ENCODE results near the gene CDC26. TPM values are rescaled to one million over a fixed set of nuclear protein-coding genes. Genes with fewer than 3 reads are reported as not detected.
"Not testable (repeated sequence)": the region's sequence is repeated elsewhere in the genome, so short reads cannot be mapped to it uniquely, and the experiment has no call there.

The CDC26 gene
- total RNA-seq, 2 donors from 2014 or later: 23.6 to 25.6 TPM

- DNase-seq; ATAC-seq; intact Hi-C loops (cut with DNase I, micrococcal nuclease): not testable (repeated sequence)
These were observed 25.7 kb downstream of the CDC26 start for GRCh38 chr9:113249661-113250060.

DNA sequence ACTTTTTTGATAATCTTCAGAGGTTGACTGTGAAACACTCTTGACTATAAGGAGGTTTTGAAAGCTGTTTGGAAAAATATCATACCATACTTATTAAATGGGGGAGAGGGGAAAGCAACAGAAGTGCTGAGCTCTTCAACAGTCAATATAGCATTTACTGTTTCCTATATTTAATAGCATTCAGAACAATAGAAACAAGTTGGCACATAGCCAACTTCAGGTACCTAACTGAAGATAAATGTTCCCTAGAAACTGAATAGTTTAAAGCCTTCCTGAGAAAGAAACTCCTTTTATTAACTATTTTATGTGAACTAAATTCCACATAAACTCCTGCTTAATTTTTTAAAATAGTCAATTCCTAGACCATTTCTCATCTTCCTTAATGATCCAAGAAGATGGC is 27.7 kb downstream of the CDC26 start:
- ATAC-seq (no peak), DNase-seq (no peak)
- intact Hi-C loops (cut with DNase I, micrococcal nuclease): no loop called here

DNA sequence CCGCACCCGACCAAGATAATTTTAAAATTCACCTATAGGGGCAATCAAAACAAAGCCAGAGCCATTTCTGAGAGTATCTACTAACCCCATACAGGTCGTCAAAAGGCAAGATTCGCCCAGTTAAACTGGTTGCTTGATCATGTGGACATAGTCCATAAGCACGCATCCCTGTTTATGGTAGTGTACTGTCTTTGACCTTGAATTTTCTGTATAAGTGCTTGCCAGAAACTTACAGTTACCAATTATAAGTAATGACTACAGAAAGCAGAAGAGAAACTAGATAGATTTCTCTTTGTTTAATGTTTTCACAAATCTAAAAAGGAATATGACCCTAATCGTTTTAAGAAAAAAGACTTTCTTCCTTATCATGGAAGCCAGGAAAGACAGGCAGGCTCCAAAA is 28.4 kb downstream of the CDC26 start:
- DNase-seq (no peak), ATAC-seq (no peak)
- intact Hi-C loops (cut with DNase I, micrococcal nuclease): no loop called here

- ATAC-seq (no peak), DNase-seq (no peak)
- intact Hi-C loops (cut with DNase I, micrococcal nuclease): no loop called here
These were observed 29.5 kb downstream of the CDC26 start for GRCh38 chr9:113245894-113246293.

DNA sequence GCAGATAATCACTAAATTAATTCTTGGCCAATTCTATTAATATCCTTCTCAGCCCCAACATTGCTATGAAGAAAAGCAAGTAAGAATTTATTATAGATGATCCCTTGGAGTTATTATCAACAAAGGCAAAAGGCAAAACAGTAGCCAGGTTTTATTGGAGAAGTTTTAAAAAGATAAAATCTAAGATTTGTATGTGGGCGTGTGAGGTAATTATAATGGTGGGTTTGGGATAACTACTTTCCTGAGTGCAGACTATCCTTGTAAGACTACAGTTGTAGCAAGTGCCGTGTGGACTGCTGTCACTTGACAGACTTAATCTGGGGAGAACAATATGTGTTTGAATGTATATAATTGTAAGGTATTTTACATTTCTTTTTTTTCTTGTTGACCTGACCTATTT is 30.8 kb downstream of the CDC26 start:
- intact Hi-C loops (cut with DNase I, micrococcal nuclease): no loop called here
- ATAC-seq (no peak), DNase-seq (no peak)

GRCh38 chr9:113241161-113241560 is 34.2 kb downstream of the CDC26 start:
- intact Hi-C loops (cut with DNase I, micrococcal nuclease): no loop called here
- ATAC-seq: no peak
- DNase-seq: no peak

- no peak for ATAC-seq
- DNase-seq: no peak
- intact Hi-C loops (cut with DNase I, micrococcal nuclease): no loop called here
These were observed 36.5 kb downstream of the CDC26 start for GRCh38 chr9:113238859-113239232.

GRCh38 chr9:113238202-113238858 is 37.0 kb downstream of the CDC26 start:
- intact Hi-C loops (cut with DNase I, micrococcal nuclease): no loop called here
- ATAC-seq (no peak), DNase-seq (no peak)

GRCh38 chr9:113237026-113237425 is 38.3 kb downstream of the CDC26 start:
- no peak for ATAC-seq
- intact Hi-C loops (cut with DNase I, micrococcal nuclease): no loop called here

GRCh38 chr9:113235701-113236255 is 39.6 kb downstream of the CDC26 start:
- intact Hi-C loops (cut with DNase I, micrococcal nuclease); ATAC-seq; DNase-seq: not testable (repeated sequence)

More at GRCh38 chr9:113237026-113237425, 38.3 kb downstream of the CDC26 start:
- DNase-seq: no peak

DNA sequence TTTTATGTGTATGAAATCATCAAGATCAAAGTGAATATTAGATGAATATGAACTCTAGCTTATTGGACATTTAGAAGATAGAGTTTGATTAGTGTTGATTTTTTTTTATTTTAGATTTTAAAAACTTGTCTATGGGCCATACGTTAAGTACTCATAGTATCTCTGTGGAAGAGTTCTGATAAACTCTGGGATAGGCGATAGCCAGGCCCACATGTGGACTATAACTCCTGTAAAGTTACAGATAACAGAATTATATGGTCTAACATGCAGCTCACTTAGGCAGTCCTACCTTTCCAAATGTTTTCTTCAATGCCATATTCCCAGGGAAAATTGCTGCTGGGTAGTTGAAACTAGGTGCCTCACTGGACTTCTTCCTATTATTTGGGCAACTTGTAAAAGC is 43.7 kb downstream of the CDC26 start:
- intact Hi-C loops (cut with DNase I, micrococcal nuclease): no loop called here
- no peak for ATAC-seq
- DNase-seq: no peak

GRCh38 chr9:113228130-113228665 is 47.2 kb downstream of the CDC26 start:
- no peak for DNase-seq
- no peak for ATAC-seq
- intact Hi-C loops (cut with DNase I, micrococcal nuclease): no loop called here

DNA sequence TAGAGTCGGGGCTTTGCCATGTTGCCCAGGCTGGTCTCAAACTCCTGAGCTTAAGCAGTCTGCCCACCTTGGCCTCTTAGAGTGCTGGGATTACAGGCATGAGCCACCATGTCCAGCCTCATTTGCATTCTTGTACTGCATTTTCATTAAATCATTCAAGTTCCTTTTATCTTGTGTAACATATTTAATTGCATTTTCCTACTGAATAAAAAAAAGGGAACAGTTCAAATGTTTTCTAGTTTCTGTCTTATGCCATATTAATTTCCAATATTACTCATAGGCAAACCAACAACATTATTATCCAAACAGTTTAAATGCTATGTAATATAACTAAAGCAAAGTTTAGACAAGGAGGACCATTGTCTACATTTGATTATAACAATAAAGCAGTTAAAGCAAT is 47.9 kb downstream of the CDC26 start:
- DNase-seq (no peak), ATAC-seq (no peak)
- intact Hi-C loops (cut with DNase I, micrococcal nuclease): no loop called here

DNA sequence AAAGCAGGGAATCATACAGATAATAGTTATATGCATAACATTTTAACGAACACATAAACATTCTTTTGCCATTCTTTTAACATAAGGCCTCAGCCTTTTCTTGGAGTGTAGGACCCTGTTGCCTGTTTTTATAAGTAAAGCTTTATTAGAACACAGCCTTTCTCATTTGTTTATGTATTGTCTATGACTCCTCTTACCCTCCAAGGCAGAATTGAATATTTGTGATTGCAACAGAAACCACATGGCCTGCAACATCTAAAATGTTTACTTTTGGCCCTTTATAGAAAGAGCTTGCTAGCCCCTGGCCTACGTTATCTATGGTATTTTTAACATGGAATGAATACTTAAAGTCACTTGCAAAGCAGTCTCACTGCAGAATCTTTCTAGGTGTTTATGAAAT is 51.4 kb downstream of the CDC26 start:
- intact Hi-C loops (cut with DNase I, micrococcal nuclease): no loop called here
- ATAC-seq: no peak

DNA sequence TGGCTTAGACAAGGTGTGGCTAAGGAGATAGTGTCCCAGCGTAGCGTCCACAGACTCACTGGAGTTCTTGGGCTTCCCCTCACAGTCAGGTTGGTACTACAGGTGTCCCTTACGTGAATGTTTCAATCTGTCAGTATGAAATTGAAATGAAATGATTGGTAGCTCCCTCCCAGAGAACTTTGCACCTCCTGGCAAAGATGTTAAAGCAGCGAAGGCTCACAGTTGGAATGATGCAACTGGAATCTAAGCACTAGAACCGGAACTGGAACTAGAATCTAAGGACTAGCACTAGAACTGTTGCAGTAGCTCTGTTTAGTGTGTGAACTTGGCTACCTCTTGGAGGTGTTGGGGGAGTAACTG is 52.9 kb downstream of the CDC26 start:
- peak; percentile 43 for ATAC-seq
- DNase-seq: peak in 1 of 2 donors; percentile 50

More for the DNA sequence above, 51.4 kb downstream of the CDC26 start:
- DNase-seq: no peak

DNA sequence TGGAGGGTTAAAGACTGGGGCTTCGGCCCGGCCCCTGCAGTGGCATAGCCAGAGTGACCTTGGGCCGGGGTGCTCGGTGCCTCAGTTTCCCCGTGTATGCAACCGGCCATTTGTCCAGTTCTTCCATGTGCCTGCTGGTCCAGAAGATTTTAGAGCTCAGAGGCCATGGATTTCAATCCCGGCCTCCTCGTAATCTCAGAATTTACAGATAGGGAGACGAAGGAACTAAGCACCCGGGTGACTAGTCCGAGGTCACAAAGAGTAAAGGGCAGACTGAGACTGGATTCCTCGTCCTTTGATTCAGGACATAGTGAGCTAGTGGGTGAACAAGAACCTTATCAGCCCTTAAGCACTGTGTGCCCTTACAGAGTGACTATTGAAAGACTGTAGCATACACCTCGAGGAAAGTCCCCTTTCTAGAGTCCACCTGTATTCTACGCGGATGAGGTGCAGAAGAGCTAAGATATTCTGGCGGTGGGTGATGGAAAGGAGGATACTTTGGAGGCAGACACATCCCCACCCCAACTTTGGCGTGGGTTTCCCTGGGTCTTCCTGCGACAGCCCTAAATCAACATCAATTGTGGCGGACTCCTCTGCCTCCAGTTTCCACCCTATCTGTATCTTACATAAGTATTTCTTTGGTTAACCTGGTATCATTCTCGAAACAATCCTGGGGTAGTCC is 53.4 kb downstream of the CDC26 start:
- ATAC-seq (peak; percentile 35), DNase-seq (peak in 1 of 2 donors; percentile 16)
- intact Hi-C loops (cut with DNase I, micrococcal nuclease): no loop called here

More for the DNA sequence above, 52.9 kb downstream of the CDC26 start:
- intact Hi-C loops (cut with DNase I, micrococcal nuclease): no loop called here

DNA sequence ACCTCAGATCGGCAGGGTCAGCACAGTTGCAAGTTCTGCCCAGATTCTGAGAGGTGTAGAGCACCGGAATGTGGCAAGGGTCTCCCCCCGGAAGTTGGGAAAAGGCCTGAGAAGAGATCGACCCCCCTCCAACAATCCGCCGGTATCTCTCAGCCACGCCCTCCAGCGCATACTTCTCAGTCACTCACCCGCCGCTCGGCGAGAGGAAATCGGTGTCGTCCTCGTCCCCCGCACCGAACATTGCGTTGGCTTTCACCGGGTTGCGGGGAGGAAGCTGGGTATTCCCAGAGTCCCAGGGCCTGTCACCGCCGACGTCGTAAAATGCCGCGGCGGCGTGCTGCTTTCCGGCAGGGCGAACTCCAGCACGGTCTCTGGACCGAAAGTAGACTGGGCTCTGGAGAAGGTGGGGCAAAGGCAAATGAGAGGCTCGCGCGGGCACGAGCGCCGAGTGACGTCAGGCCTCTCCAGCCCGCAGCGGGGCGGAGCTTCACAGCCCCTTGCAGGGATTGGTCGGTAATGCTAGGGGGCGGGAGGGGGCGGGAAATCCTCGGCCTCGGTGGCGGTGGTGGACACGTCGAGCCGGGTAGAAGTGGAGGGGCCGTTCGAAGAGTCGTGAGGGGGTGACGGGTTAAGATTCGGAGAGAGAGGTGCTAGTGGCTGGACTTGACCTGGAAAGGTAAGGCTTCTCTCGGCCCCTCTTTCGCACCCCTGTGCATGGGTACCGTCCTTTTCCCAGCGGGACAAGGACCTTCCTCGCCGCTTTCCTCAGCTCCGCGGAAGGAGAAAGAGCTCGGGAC is 54.2 kb downstream of the CDC26 start, which contains the start of the genes FKBP15 and SLC31A1:
Gene FKBP15 (minus strand): TSS at position 275 of the 797 bp plus-strand sequence. CDS start 34 bp downstream, at position 241.
Gene SLC31A1 (plus strand): TSS at position 542 of the 797 bp plus-strand sequence. CDS start 34,605 bp downstream, outside the sequence.
- peak; percentile 95 for ATAC-seq
- intact Hi-C loops (cut with DNase I, micrococcal nuclease): no loop called here
- DNase-seq: peak; percentile 98

DNA sequence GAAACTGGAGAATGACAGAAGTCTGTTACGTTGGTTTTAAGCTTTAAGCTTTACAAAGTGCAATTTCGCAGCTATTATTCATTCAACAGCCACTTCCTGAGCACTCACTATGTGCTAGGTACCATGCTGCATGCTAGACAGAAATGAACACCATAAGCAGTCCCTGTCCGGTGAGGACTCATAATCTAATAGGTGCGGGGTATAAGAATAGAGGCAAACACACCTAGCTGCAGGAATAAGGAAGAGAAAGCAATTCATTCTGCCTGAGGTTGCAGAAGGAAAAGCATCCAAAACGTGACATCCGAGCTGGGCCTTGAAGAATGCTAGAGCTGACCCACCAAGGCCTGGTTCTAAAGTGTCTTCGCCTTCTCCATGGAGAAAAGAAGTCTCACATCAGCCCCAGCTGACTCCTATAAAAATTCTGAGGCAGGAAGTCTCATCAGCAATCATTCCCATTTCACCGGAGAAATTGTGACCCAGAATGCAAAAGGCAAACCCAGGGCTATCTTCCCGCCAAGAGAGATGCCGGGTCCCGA is 54.8 kb downstream of the CDC26 start:
- intact Hi-C loops (cut with DNase I, micrococcal nuclease): no loop called here
- ATAC-seq (peak; percentile 14), DNase-seq (peak; percentile 9 to 25)

DNA sequence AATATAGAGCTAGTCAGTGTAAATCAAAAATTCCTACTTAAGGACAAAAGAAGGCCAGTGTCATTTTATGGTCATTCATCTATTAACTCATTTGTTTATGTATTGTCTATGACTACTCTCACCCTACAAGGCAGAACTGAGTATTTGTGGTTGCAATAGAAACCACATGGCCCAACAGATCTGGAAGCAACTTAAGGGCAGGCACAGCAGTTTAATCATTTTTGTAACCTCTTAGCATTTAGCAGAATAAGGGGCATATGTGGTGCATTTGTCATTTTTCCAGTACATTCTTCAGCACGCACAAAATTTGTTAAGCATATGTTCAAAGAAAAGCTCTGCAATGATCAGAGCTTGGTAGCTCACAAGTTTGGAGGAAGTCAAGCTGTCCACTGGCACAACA is 55.4 kb downstream of the CDC26 start:
- intact Hi-C loops (cut with DNase I, micrococcal nuclease): no loop called here
- DNase-seq (no peak), ATAC-seq (no peak)

Measured in left colon (tissue), 2 donors.